HUES6 (cell line): Measurements from ENCODE around the gene RIPOR3.
"Not testable (repeated sequence)": the region's sequence is repeated elsewhere in the genome, so short reads cannot be mapped to it uniquely, and the experiment has no call there.

ENCODE experiments used
- H3K27ac ChIP-seq: 2 replicates; pipeline ENCODE4 v1.7.0; 2013; ENCODE audit warnings: low read depth, mild to moderate bottlenecking, low read length, inconsistent platforms
- H3K27me3 ChIP-seq: 2 replicates; pipeline ENCODE4 v1.6.1; 2013; ENCODE audit warnings: low read length; ENCODE audit not compliant: control insufficient read depth, insufficient read depth
- H3K36me3 ChIP-seq: 2 replicates; pipeline ENCODE4 v1.6.1; 2013; ENCODE audit warnings: low read length; ENCODE audit not compliant: control insufficient read depth, insufficient read depth
- H3K4me1 ChIP-seq: 2 replicates; pipeline ENCODE4 v1.6.1; 2013; ENCODE audit warnings: low read length; ENCODE audit not compliant: control insufficient read depth, insufficient read depth
- H3K4me3 ChIP-seq: 2 replicates; pipeline ENCODE4 v1.5.1; 2013; ENCODE audit warnings: low read depth, low read length
- H3K9ac ChIP-seq: one replicate; pipeline ENCODE4 v1.6.1; 2013; ENCODE audit warnings: mild to moderate bottlenecking, low read length
- H3K9me3 ChIP-seq: 2 replicates; pipeline ENCODE4 v1.6.1; 2013; ENCODE audit warnings: low read depth, low read length; ENCODE audit not compliant: control insufficient read depth, insufficient read depth

RIPOR3 gene

GRCh38 chr20:50607850-50608749 is 83.2 kb downstream of the RIPOR3 start:
- Histone ChIP-seq H3K36me3 (no peaks in the 10 kb centered on the region), H3K27me3 (no peaks in the 10 kb centered on the region), H3K27ac (no peak overlapping the region), H3K9ac (no peak overlapping the region), H3K4me1 (peaks cover 4% of the 10 kb centered on the region; the same call in 1 of the 2 replicates), H3K4me3 (no peak overlapping the region), H3K9me3 (no peaks in the 10 kb centered on the region)

- H3K27ac ChIP-seq: no peak overlapping the region
- no peaks in the 10 kb centered on the region for H3K27me3 ChIP-seq
- H3K4me1 ChIP-seq: peaks cover 4% of the 10 kb centered on the region; the same call in 1 of the 2 replicates
- H3K9ac ChIP-seq: no peak overlapping the region
- H3K9me3 ChIP-seq: no peaks in the 10 kb centered on the region
- H3K4me3 ChIP-seq: no peak overlapping the region
- no peaks in the 10 kb centered on the region for H3K36me3 ChIP-seq
Measured at GRCh38 chr20:50607436-50607835, 83.9 kb downstream of the RIPOR3 start.

- no peak overlapping the region for H3K4me3 ChIP-seq
- no peaks in the 10 kb centered on the region for H3K9me3 ChIP-seq
- no peaks in the 10 kb centered on the region for H3K4me1 ChIP-seq
- H3K27ac ChIP-seq: no peak overlapping the region
- no peaks in the 10 kb centered on the region for H3K36me3 ChIP-seq
- H3K9ac ChIP-seq: no peak overlapping the region
- H3K27me3 ChIP-seq: no peaks in the 10 kb centered on the region
Measured at GRCh38 chr20:50605136-50605535, 86.2 kb downstream of the RIPOR3 start.

GRCh38 chr20:50604451-50604850 is 86.9 kb downstream of the RIPOR3 start:
- Histone ChIP-seq H3K4me3 (no peak overlapping the region), H3K27ac (no peak overlapping the region), H3K9ac (no peak overlapping the region), H3K9me3 (no peaks in the 10 kb centered on the region), H3K4me1 (no peaks in the 10 kb centered on the region), H3K36me3 (no peaks in the 10 kb centered on the region), H3K27me3 (no peaks in the 10 kb centered on the region)

GRCh38 chr20:50602432-50603088 is 88.8 kb downstream of the RIPOR3 start:
- Histone ChIP-seq H3K4me3 (no peak overlapping the region), H3K4me1 (no peaks in the 10 kb centered on the region), H3K9me3 (no peaks in the 10 kb centered on the region), H3K27ac (no peak overlapping the region), H3K9ac (no peak overlapping the region), H3K36me3 (no peaks in the 10 kb centered on the region), H3K27me3 (no peaks in the 10 kb centered on the region)

- H3K27me3 ChIP-seq: no peaks in the 10 kb centered on the region
- H3K27ac ChIP-seq: no peak overlapping the region
- H3K4me3 ChIP-seq: no peak overlapping the region
- no peaks in the 10 kb centered on the region for H3K9me3 ChIP-seq
- H3K36me3 ChIP-seq: no peaks in the 10 kb centered on the region
- H3K9ac ChIP-seq: no peak overlapping the region
- H3K4me1 ChIP-seq: no peaks in the 10 kb centered on the region
Measured at GRCh38 chr20:50601511-50602431, 89.6 kb downstream of the RIPOR3 start.

GRCh38 chr20:50600281-50600895 is 91.0 kb downstream of the RIPOR3 start:
- no peaks in the 10 kb centered on the region for H3K36me3 ChIP-seq
- H3K9me3 ChIP-seq: no peaks in the 10 kb centered on the region
- no peak overlapping the region for H3K9ac ChIP-seq
- H3K27ac ChIP-seq: no peak overlapping the region
- no peaks in the 10 kb centered on the region for H3K27me3 ChIP-seq
- H3K4me3 ChIP-seq: no peak overlapping the region
- H3K4me1 ChIP-seq: peaks cover 9% of the 10 kb centered on the region

- H3K27me3 ChIP-seq, H3K9ac ChIP-seq, H3K9me3 ChIP-seq, H3K36me3 ChIP-seq, H3K27ac ChIP-seq, H3K4me3 ChIP-seq: not testable (repeated sequence)
- peaks cover 12% of the 10 kb centered on the region for H3K4me1 ChIP-seq
Measured at GRCh38 chr20:50598768-50599167, 92.6 kb downstream of the RIPOR3 start.

GRCh38 chr20:50598074-50598473 is 93.3 kb downstream of the RIPOR3 start:
- H3K4me3 ChIP-seq: no peak overlapping the region
- H3K27ac ChIP-seq: no peak overlapping the region
- H3K4me1 ChIP-seq: peaks cover 12% of the 10 kb centered on the region
- no peaks in the 10 kb centered on the region for H3K9me3 ChIP-seq
- H3K36me3 ChIP-seq: no peaks in the 10 kb centered on the region
- H3K9ac ChIP-seq: no peak overlapping the region
- H3K27me3 ChIP-seq: no peaks in the 10 kb centered on the region

GRCh38 chr20:50597406-50597969 is 93.9 kb downstream of the RIPOR3 start:
- no peak overlapping the region for H3K4me3 ChIP-seq
- H3K9ac ChIP-seq: no peak overlapping the region
- H3K36me3 ChIP-seq: no peaks in the 10 kb centered on the region
- H3K9me3 ChIP-seq: no peaks in the 10 kb centered on the region
- H3K27me3 ChIP-seq: no peaks in the 10 kb centered on the region
- H3K4me1 ChIP-seq: peaks cover 12% of the 10 kb centered on the region
- no peak overlapping the region for H3K27ac ChIP-seq
